NCI-H1105 treated with DMSO at 0.1 percent for 48 hours (cell line): ENCODE results near the gene CRB1.
A peak's percentile ranks its signal among the peaks of the same experiment; 100 is the strongest.
"Not testable (repeated sequence)": the region's sequence is repeated elsewhere in the genome, so short reads cannot be mapped to it uniquely, and the experiment has no call there.

Source experiments
- DNase-seq: peaks from one replicate; lab custom pipeline; 2025; lab: John Stamatoyannopoulos, UW

CRB1 gene

DNA sequence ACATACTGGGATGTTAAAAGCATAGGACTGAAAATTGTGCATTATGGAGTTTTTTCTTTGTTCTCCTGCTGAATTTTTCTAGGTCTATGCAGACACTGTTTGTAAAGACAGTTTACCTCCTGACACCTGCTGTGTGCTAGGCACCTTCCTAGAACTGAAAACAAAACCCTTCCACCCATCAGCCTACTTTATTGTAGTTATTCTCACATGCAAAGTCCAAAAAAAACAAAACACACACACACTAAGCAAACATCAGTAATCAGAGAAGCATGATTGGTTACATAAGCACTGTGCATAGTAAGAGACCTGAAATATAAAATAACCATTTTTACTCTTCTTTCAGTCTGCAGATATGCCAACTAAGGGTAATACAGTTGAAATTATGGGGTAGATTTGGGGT, 195.1 kb downstream of the CRB1 start:
- DNase-seq = no peak

DNA sequence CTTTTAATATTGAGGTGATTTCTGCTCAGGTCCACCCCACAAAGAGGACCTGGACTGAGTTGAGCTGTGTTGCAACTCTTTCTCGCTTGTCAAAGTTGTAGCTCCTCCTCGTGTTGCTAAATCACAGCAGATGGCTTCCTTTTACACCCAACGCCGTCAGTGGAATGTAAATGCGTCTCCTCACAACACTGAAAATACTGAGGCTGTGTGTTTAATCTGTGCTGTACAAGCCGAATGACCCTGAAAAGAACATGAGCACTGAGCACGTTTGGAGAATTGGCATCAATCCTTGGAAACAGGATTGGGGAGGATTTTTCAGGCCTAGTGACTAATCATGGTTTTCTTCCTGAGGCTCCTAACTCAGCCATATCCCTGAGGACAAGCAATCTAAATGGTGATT, 196.0 kb downstream of the CRB1 start:
- DNase-seq = no peak

DNA sequence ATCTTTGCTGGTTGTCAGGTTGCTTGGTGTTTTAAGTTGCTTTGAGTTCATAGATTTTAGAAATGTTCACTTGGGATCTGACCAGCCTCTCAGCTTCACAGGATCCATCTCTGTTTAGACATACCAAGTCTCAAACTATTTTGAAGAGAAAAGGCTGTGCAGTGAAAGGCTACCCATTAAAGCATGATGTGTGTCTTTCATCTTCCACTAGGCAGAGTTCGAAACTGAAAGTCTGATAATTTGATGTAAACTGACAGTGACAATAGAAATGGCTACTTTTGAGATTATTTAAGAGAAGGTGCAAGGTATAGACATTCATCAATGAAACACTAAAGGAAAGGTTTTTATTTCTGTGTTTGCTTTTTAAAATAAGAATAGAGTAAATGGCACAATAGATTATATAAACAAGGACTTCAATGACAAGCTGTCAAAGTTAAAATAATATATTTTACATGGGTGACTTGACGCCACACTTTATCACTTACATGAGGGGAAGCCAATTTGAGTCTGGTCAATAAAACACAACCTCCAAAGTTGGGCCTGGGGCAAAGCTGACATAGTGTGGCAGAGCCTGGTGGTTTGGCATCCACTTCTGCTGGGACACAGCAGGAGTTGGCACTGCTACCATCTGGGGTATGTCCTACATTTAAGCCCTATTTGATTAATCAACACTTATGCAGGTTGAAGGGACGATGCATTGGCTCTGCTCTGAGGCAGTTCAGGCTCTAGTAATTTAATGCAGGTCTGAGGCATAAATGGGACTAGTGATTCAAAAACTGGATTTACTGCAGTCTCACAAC, 197.7 kb downstream of the CRB1 start:
- no peak for DNase-seq

DNA sequence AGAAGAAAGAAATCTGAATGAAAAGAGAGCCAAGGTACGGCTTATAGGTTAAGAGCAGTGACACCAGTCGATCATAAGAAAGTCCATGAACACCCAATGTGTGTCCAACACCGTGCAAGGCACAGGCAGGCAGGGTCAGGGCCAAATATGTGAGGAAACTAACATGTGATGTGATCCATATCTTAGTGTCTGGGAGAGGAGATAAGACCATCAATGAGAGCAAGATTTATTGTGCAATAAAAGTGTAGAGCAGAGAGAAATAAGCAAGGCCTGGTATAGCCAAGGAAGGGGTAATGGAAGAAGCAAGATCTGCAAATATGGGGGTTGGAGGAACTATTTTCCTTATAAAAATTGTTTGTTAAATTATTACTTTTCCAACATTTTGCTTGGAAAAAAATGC, 198.8 kb downstream of the CRB1 start:
- DNase-seq = no peak

DNA sequence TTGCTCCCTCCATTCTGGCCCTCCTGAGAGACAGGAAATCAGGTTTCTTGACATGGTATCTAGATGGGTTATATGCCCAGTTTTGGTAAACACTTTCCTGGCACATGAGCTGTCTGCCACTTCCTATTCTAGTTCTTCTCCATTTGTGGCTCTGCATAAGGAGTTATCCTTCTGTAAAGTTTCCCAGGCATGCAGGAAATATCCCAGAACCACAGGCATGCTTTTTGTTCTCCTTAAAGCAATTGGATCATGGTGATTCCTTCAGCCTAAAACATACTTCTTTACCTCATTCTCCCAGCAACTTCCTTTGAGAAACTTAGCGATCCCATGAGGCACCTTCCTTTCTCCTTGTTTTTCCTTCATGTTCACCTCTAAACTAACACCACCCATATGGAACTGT, 199.8 kb downstream of the CRB1 start:
- no peak for DNase-seq

DNA sequence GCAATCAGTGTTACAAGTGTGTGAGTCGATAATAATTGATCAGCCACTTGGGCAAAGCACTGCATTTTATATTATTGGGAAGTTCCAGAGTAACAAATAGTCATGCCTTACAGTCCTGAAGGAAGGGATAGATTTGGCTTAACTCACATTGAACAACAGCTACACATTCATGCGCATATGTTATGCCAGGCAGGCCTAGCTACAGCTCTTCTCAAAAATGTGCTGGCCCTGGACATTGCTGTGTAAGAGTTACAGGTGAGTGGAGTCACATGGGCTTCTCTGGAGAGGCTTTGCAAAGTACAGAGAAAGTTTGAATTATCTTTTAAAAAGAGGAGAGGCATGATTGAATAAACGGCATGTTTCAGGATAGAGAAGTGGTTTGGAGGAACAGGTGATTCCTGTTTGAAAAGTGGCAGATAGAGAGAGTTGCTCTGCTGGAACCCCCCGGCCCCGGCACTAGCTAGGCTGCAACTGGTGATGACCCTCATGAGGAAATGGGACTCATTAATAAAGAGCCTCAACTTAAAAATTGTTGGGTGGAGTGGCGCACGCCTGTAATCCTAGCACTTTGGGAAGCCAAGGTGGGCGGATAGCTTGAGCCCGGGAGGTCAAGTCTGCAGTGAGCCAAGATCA, 200.6 kb downstream of the CRB1 start:
- DNase-seq = no peak

DNA sequence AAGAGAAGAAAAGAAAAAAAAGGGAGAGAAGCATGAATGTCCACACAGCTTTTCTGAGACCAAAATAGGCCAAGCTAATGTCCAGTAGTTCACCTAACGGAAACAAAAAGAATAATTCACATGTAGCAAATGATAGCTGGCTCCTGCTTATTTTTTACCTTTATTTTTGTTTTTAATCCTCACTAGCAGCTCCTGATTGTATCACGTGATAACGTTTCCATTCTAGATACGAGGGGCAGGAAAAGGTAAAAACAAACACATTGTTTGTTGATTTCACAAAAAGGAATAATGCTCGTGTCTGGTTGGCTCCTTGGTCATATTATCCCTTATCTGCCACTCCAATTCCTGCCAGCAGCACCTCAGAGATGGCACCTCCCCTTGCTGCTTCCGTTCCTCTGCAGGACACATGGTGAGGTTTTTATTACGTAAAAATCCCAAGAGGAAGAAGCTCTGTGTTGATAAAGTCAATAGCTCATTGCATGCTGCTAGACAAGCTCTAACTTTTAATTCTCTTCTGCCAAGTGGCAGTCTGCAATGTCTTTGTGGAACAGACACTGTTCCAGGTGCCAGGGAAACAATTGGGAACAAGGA, 201.7 kb downstream of the CRB1 start:
- DNase-seq = no peak

DNA sequence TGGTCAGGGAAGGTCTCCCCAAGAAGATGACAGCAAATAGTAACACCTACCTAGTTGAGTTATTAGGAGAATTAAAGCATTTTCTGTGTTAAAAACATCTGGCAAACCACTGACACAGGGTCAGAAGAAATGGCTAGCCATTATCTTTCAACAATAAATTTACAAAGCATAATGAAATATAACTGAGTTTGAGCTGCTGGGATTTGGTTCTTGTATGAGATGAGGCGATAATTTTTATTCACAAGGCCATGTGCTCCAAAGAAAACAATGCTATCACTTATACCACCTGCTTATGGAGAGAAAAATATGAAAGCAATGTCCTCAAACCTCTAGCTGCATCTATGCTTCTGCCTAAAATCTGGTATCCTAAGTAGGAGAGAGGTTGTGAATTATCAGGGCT, 202.3 kb downstream of the CRB1 start:
- no peak for DNase-seq

DNA sequence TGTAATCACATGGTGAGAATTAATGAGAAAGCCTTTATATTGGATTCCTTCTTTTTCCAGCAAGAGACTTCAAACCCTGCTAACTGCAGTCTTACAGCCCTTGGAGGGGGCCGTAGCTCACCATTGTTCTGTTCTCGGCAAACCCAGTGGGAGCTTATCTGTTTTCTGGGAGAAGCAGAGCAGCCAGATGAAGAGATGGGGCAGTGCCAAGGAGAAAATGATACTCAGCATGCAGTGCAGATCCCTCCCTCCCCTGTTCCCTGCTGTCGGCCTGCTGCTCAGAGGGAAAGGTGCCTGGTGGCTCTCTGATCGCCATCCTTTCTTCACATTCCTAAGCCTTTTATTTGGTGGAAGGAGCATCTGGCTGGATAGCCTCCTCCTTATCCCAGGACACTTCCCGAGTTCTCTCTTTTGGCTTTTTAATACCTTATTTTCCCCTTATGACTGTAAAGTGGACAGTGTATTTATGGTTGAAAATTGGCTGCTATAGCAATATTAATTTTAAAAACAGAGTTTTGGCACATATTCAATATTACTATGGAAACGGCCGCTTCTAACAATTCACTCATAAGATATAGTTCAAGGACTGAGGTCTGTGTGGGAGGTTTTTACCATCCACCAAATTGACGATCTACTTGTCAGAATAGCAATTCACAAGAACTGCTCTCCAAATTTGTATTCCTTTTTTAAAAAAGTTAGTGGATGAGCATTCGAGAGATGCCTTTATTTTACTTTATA, 203.4 kb downstream of the CRB1 start:
- DNase-seq = no peak

DNA sequence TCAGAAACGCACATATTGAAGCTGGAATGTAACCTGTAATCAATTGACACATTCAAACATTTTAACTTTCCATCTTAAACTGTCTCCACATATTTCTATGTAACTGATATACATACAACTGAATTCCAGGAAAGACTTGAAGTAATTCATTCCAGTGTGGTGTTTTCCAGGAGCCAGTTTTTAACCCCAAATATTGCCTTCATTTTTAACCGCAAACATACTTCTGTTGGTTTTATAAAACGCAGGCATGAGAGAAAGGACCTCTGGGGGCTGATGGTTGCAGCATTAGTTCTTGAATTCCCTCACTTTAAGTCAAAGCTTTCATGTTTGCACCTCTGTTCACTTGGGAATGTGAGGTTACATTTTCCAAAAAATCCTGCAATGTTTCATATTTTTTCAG, 204.1 kb downstream of the CRB1 start:
- no peak for DNase-seq

DNA sequence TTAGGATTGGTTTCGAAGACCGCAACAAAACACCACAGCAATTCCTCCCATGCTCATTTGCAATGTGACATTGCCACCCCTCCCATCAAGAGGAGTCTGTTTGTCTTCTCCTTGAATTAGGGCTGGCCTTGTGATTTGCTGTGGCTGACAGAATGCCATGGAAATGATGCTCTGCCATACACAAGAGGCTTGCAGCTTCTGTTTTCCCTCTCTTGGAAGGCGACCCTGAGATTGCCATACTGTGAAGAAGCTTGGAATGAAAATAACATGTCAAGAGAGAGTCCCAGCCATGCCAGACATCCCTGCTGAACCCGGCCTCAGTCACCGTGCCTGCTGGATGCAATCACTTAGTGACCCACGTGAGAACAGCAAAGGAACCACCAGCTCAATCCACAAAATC, 212.4 kb downstream of the CRB1 start:
- DNase-seq = no peak

DNA sequence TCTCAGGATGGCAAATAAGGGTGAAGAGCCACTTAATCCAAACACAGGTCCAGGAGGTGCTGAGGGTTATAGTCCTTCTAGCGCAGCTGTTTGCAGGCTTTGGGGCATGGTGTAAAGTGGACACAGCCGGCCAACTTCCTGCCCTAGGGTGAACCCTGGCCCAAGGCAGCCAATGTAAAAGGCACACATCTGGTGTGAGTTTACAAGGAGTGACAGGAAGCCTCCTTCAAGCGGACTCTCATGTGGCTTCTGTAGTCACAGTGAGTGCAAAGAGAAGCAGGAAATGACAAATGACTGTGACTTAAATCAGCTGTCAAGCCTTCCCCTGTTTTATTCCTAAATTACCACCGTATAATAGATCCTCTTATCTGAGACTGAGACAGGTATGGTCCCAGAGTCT, 213.0 kb downstream of the CRB1 start:
- no peak for DNase-seq

DNA sequence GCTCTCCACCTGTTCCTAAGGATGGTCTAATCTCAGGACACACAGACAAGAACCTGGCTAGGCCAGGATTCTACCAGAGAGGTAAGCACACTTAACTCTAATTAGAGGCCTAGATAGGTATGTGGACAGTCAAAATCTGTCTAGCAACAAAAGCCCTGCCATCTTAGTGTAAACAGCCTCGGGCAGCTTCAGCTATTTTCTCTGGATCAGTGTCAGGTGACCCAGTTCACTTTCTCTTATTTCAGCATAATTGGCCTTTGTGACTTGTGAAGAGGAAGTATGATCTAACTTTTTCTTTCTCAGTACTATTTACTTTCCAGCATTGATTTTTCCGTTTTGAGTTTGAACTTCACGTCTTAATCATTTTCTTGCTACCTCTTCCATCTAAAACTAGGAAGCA, 217.7 kb downstream of the CRB1 start:
- peak; percentile 28 for DNase-seq

DNA sequence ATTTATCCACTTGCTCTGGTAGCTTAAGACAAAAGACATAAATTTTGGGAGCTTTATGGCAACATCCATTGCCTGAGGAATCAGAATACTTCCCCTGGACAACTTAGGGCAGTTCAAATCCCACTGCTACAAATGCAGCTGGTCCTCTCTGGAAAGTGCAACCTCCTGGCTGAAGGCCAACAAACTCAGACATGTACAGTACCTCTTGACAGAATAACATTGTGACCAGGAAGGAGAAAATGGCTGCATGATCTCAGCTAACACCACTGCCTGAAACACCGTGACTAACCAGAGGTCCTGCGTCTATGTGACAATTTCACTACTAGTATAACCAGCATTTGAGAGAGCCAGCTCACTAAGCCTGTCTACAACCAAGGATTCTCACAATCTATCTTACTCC, 218.9 kb downstream of the CRB1 start:
- DNase-seq = peak; percentile 69

DNA sequence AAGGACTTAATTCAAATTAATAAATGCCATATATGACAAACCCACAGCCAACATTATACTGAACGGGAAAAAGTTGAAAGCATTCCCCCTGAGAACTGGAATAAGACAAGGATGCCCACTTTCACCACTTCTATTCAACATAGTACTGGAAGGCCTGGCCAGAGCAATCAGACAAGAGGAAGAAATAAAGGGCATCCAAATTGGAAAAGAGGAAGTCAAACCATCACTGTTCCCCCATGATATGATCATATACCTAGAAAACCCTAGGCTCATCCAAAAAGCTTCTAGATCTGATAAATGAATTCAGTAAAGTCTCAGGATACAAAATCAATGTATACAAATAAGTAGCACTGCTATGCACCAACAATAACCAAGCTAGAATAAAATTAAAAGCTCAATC, 223.5 kb downstream of the CRB1 start:
- not testable (repeated sequence) for DNase-seq

DNA sequence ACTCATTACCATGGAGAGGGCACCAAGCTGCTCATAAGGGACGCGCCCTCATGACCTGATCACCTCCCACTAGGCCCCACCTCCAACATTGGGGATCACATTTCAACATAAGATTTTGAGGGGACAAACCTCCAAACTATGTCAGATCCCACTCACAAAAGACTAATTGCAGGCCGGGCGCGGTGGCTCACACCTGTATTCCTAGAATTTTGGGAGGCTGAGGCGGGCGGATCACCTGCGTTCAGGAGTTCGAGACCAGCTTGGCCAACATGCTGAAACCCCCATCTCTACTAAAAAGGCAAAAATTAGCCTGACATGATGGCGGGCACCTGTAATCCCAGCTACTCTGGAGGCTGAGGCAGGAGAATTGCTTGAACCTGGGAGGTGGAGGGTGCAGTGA, 228.7 kb downstream of the CRB1 start:
- DNase-seq = no peak

DNA sequence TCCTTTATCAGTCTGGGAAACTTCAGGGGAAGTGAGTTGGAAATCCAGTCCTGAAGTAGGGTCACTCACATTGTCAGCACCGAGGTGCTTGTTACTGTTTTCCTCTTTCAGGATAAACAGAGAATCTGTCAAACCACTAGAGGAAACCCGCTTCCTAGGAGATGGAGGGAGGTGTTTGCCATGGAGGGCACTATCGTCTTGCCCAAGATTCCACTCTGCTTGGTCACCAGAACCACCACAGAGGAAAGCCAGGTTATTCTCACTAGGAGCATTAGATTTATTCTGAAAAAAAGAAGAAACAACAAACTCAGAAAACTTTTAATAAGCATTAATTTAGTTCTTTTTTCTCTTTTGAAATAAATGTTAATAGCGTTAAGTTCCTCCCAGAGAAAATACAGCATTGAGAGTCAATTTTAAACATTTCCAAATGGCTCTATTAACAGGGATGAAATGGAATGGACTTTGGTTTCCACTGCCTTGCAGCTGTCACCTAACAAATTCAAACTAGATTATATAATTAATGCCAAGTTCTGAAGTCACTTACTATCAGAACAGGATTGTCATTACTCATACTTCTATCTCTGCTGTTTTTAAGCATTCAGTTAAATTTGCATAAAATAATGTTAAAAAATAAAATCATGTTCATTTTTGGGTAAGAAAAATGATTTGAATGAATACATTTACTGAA, 242.8 kb downstream of the CRB1 start:
- DNase-seq = no peak

DNA sequence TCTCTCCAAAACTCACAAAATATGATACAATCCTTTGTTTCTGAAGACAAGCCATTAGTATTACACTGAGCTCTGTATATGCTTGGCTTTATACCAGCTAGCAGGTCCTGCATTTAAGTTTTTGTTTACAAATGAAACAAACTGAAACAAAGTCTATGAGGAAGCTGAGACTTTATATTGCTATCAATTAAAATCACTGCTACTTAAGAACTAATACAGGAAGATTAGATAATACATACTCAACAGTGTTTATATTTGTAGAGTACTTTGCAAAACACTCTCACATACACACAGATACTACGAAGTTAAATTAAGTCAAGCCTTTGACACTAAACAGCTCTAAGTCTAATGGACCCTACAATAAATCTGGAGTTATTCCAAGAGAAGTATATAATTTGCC, 247.4 kb downstream of the CRB1 start:
- DNase-seq = peak; percentile 60

DNA sequence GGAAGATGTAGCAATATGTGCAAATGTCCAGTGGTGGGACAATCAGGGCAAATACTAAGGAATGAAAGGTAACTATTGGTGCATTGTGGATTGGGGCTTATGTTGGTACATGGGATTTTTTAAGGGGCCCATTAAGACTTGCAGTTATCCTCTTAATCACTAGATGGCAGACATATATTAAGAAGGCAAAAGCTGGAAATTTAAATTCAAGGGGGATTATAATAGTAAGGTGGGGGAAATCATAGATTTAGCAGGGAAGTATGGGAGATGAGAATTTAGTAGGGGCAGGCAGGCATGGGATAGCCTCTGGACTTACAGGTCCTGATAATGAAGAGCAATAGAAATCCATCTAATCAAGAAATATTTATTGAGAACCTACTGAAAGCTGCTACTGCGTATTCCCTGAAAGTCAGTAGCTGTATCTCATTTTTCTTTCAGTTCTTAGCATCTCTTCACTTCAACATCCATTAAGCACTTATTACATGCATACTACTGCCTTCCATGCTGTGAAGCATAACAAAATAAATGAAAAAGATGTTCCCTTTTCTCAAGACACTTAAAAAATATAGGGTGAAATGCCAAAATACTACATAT, 251.8 kb downstream of the CRB1 start:
- peak; percentile 36 for DNase-seq

DNA sequence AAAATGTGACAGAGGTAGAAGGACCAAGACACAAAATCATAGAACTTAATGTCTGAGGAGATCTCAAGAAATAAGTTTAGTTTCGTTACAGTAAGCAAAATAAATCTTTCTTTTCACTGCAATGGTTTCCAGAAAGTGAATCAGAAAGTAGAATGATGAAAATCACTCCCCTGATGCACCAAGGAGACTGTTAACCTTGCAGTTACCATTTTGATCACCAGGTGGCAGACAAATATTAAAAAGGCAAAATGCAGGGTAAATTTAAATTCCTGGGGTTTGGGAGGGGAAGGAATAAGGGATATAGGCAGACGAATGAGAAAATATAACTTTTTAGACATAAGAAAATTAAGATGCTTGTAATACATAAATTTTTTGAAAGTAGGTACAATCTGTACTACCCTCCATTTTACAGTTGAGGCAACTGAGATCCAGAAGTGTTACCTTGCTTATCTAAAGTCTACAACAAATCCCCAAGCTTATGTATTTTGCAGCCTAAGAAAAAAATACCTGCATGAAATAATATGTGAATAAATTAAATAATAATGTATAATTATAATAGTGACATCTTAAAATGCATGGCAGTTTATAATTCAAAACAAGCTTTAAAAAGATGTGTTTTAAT, 253.2 kb downstream of the CRB1 start:
- peak; percentile 41 for DNase-seq

DNA sequence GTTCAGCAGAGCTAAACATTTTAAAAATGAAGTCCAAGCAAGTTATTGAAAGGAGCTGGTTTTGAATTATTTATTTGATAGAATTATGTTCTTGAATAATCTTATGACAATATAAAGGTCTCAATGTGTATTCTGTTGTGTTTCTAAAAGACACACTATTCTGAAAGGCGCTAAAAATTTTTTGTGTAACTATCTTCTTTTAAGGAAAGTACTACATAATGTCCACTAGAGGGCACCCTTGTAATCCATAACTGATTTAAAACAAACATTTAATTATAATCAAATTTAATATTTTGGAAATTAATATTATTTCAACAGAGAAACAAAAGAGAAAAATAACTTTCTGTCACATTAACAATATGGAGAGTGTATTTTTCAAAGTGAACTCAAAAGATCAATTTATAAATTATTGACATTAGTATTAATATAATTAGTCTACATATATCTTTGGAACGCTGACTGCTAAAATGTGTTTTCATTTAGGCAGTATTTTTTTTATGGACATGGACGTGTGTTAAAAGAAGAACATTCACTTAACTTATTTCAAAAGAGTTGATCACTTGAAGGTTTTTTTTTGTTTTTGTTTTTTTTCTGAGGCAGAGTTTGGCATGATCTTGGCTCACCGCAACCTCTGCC, 258.8 kb downstream of the CRB1 start:
- peak; percentile 73 for DNase-seq
